IMR-90 (cell line): ENCODE data around the gene NFAT5. TPM values are rescaled to one million over a fixed set of nuclear protein-coding genes. Genes with fewer than 3 reads are reported as not detected.

Experiments used
- ATAC-seq: fragments of 200-7000 bp; cut with Tn5 transposase; 2 replicates; pipeline ENCODE4 v1.9.1; 2020; ENCODE audit warnings: low read depth, mild to moderate bottlenecking, moderate library complexity
- BruUV-seq: library from RNA; stranded (reverse); fragments of 400-500 nt; replicated peaks from 2 replicates; lab custom pipeline; 2021; lab: Mats Ljungman, UMichigan
- CTCF ChIA-PET: fragments of 300-600 bp; formaldehyde crosslinking; extraction: SDS; loops from one replicate; lab custom pipeline; 2021; ENCODE audit warnings: antibody characterized with exemption; lab: Yijun Ruan, JAX
- POLR2A ChIA-PET: fragments of 300-600 bp; sonication (Branson Sonifier 250); formaldehyde crosslinking; loops from one replicate; lab custom pipeline; 2022; ENCODE audit warnings: antibody characterized with exemption; ENCODE audit not compliant: unreplicated experiment; lab: Charles Lee
- DNase-seq: peaks from one replicate; pipeline ENCODE4 v3.0.0; 2013
- H2AFZ ChIP-seq: replicated peaks from 2 replicates; pipeline ENCODE3; 2013; ENCODE audit warnings: low read length, mild to moderate bottlenecking; ENCODE audit not compliant: poor library complexity
- H2AK5ac ChIP-seq: 2 replicates; pipeline ENCODE4 v1.6.1; 2013; ENCODE audit warnings: low read depth, low read length, inconsistent platforms
- H2AK9ac ChIP-seq: replicated peaks from 2 replicates; pipeline ENCODE3; 2013; ENCODE audit warnings: mild to moderate bottlenecking, low read depth, low read length, moderate library complexity; ENCODE audit not compliant: poor library complexity
- H2BK120ac ChIP-seq: 2 replicates; pipeline ENCODE4 v1.6.1; 2013; ENCODE audit warnings: low read depth, low read length, inconsistent platforms
- H2BK15ac ChIP-seq: 3 replicates; pipeline ENCODE4 v1.6.1; 2013; ENCODE audit warnings: low read depth, low read length, inconsistent platforms
- H2BK20ac ChIP-seq: 2 replicates; pipeline ENCODE4 v1.6.1; 2013; ENCODE audit warnings: low read depth, mild to moderate bottlenecking, inconsistent platforms, low read length, moderate library complexity
- H2BK5ac ChIP-seq: 2 replicates; pipeline ENCODE4 v1.6.1; 2013; ENCODE audit warnings: mild to moderate bottlenecking, low read depth, low read length, inconsistent platforms; ENCODE audit not compliant: poor library complexity, severe bottlenecking
- H3K14ac ChIP-seq: replicated peaks from 2 replicates; pipeline ENCODE4 v1.6.1; 2013; ENCODE audit warnings: low read depth, low read length, inconsistent platforms
- H3K18ac ChIP-seq: 2 replicates; pipeline ENCODE4 v1.6.1; 2013; ENCODE audit warnings: low read depth, low read length, control low read depth
- H3K23ac ChIP-seq: 2 replicates; pipeline ENCODE4 v1.6.1; 2013; ENCODE audit warnings: low read depth, low read length, inconsistent platforms
- H3K27ac ChIP-seq: 2 replicates; pipeline ENCODE4 v1.5.1; 2013; ENCODE audit warnings: mild to moderate bottlenecking, control low read depth, low read length; ENCODE audit not compliant: insufficient read depth
- H3K27me3 ChIP-seq: 2 replicates; pipeline ENCODE4 v1.6.1; 2013; ENCODE audit warnings: low read length; ENCODE audit not compliant: control insufficient read depth, insufficient read depth
- H3K36me3 ChIP-seq: 2 replicates; pipeline ENCODE4 v1.6.1; 2013; ENCODE audit warnings: low read length, mixed read lengths; ENCODE audit not compliant: control insufficient read depth, insufficient read depth
- H3K4ac ChIP-seq: 2 replicates; pipeline ENCODE4 v1.6.1; 2013; ENCODE audit warnings: low read depth, low read length, inconsistent platforms
- H3K4me1 ChIP-seq: 2 replicates; pipeline ENCODE4 v1.6.1; 2013; ENCODE audit warnings: low read length, mixed read lengths; ENCODE audit not compliant: control insufficient read depth, insufficient read depth
- H3K4me2 ChIP-seq: 2 replicates; pipeline ENCODE4 v1.6.1; 2013; ENCODE audit warnings: low read depth, mild to moderate bottlenecking, control low read depth, low read length, moderate library complexity
- H3K4me3 ChIP-seq: 2 replicates; pipeline ENCODE4 v1.5.1; 2013; ENCODE audit warnings: low read depth, mild to moderate bottlenecking, control low read depth, low read length, moderate library complexity; ENCODE audit not compliant: insufficient read depth
- H3K56ac ChIP-seq: 2 replicates; pipeline ENCODE4 v1.6.1; 2013; ENCODE audit warnings: low read length, inconsistent platforms; ENCODE audit not compliant: insufficient read depth; ENCODE audit errors: extremely low read depth
- H3K79me1 ChIP-seq, 2 experiments: 2 replicates each; pipeline ENCODE4 v1.6.1; 2013; ENCODE audit warnings: low read length in 2 of 2, inconsistent platforms in 1 of 2, low read depth in 1 of 2
- H3K9ac ChIP-seq: 2 replicates; pipeline ENCODE4 v1.6.1; 2013; ENCODE audit warnings: low read depth, low read length, control low read depth
- H3K9me1 ChIP-seq: 2 replicates; pipeline ENCODE4 v1.6.1; 2013; ENCODE audit warnings: low read length, inconsistent platforms; ENCODE audit not compliant: insufficient read depth
- H3K9me3 ChIP-seq: 2 replicates; pipeline ENCODE4 v1.6.1; 2013; ENCODE audit warnings: low read length; ENCODE audit not compliant: control insufficient read depth, insufficient read depth
- H4K20me1 ChIP-seq: 2 replicates; pipeline ENCODE4 v1.6.1; 2013; ENCODE audit warnings: low read length, inconsistent platforms; ENCODE audit not compliant: insufficient read depth
- H4K5ac ChIP-seq: 2 replicates; pipeline ENCODE4 v1.6.1; 2013; ENCODE audit warnings: mild to moderate bottlenecking, low read depth, low read length, control low read depth
- H4K8ac ChIP-seq, 2 experiments: 2 replicates each; pipeline ENCODE4 v1.6.1; 2013; ENCODE audit warnings: low read depth in 2 of 2, low read length in 2 of 2, control low read depth in 1 of 2, inconsistent platforms in 1 of 2
- H4K91ac ChIP-seq: 2 replicates; pipeline ENCODE4 v1.6.1; 2013; ENCODE audit warnings: low read depth, low read length, inconsistent platforms; ENCODE audit not compliant: insufficient read depth
- BHLHE40 ChIP-seq: fragments of 150-350 bp; IDR thresholded peaks from 2 replicates; pipeline ENCODE4 v1.6.1; 2016; ENCODE audit warnings: mild to moderate bottlenecking, low read depth, low read length
- CEBPB ChIP-seq: IDR thresholded peaks from 2 replicates; pipeline ENCODE4 v1.6.1; 2012; ENCODE audit warnings: low read depth, low read length, improper control_type of control experiment
- RCOR1 ChIP-seq: IDR thresholded peaks from 2 replicates; pipeline ENCODE4 v1.6.1; 2012; ENCODE audit warnings: mild to moderate bottlenecking, low read length, improper control_type of control experiment; ENCODE audit not compliant: insufficient replicate concordance
- SMC3 ChIP-seq: fragments of 150-350 bp; IDR thresholded peaks from 2 replicates; pipeline ENCODE4 v1.6.1; 2016; ENCODE audit warnings: low read depth, mild to moderate bottlenecking, antibody characterized with exemption, low read length, moderate library complexity
- dilution Hi-C: fragments of 300-500 bp; cut with HindIII; formaldehyde crosslinking; loops from one replicate; pipeline ENCODE4 v1.14.3; 2018; ENCODE audit warnings: low sequenced_read_pairs; ENCODE audit not compliant: unreplicated experiment
- in situ Hi-C: fragments of 300-500 bp; cut with MboI; formaldehyde crosslinking; loops from 3 replicates; pipeline ENCODE4 v1.14.3; 2019; ENCODE audit warnings: low sequenced_read_pairs, inconsistent platforms, mixed read lengths
- intact Hi-C: fragments of 100-400 bp; cut with micrococcal nuclease; formaldehyde crosslinking; loops from 2 replicates; pipeline ENCODE4 v1.10.0; 2022
- polyA plus RNA-seq, 3 experiments: library from polyadenylated mRNA; depleted of rRNA; stranded (reverse); fragments of >200 nt; gene quantifications; 2 replicates each; pipeline ENCODE4 v1.2.3, GENCODE V29; 2012; ENCODE audit warnings: low replicate concordance in 1 of 3
- total RNA-seq: library from RNA; depleted of rRNA; stranded (reverse); fragments of >200 nt; gene quantifications from 2 replicates; pipeline ENCODE4 v1.2.3, GENCODE V29; 2012

NFAT5 gene
- total and polyA plus RNA-seq, 2 of the 4 experiments (the other 2 are of a cell fraction), result 10.9 to 20.1 TPM

DNA sequence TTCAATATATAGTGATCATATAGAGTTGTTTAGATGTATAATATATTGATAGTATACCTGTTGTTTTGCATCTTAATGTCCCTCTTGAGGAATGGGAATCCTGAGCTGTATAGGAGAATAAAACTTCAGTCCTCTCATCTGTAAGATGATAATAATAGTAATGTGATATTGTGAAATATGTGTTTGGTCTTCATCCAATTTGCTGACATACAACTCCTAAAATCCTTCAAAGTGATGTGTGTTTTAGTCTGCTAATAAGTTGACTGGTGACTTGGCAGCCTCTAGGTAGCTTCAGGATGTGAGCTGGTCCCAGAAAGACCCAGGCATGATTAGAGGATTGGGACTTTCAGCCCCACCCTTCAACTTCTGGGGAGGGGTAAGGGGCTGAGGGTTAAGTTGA is 22.8 kb upstream of the NFAT5 start:
- no peak overlapping the region for H2BK20ac ChIP-seq
- no peak overlapping the region for H3K4me2 ChIP-seq
- in situ Hi-C loops, result no loop called here
- no peak overlapping the region for H3K27ac ChIP-seq
- no peak overlapping the region for H2AK5ac ChIP-seq
- peaks cover 3% of the 10 kb centered on the region for H3K4me1 ChIP-seq
- dilution Hi-C loops, result no loop called here
- no peak overlapping the region for H3K18ac ChIP-seq
- H2BK15ac ChIP-seq, result no peak overlapping the region
- H3K36me3 ChIP-seq, result no peaks in the 10 kb centered on the region
- H4K20me1 ChIP-seq, result no peaks in the 10 kb centered on the region
- no peak overlapping the region for H2AFZ ChIP-seq
- 0 out of 4 replicates have a peak overlapping the region, but pooled peaks of 1 of the 2 experiments have one; percentile 9 for H4K8ac ChIP-seq
- no peak overlapping the region for H4K91ac ChIP-seq
- ATAC-seq (no peak), DNase-seq (peak; percentile 40)
- H3K27me3 ChIP-seq, result no peaks in the 10 kb centered on the region
- ChIA-PET POLR2A (no interaction called here), CTCF (no interaction called here)
- H3K9me3 ChIP-seq, result no peaks in the 10 kb centered on the region
- H3K56ac ChIP-seq, result no peak overlapping the region
- H4K5ac ChIP-seq, result no peak overlapping the region
- H3K9ac ChIP-seq, result no peak overlapping the region
- no peaks in the 10 kb centered on the region for H3K79me1 ChIP-seq
- no peak overlapping the region for H3K4me3 ChIP-seq
- no peak overlapping the region for H2AK9ac ChIP-seq
- H2BK5ac ChIP-seq, result no peak overlapping the region
- H3K23ac ChIP-seq, result no peak overlapping the region; the same call in 1 of the 2 replicates
- intact Hi-C loops, result no loop called here
- H2BK120ac ChIP-seq, result no peak overlapping the region
- TF ChIP-seq SMC3, result no peak
- TF ChIP-seq CEBPB, result peak; percentile 77
- no peak for TF ChIP-seq BHLHE40
- TF ChIP-seq RCOR1, result no peak
- no peak overlapping the region for H3K4ac ChIP-seq
- BruUV-seq, result no TSS peak
- H3K9me1 ChIP-seq, result no peaks in the 10 kb centered on the region; the same call in 1 of the 2 replicates
- H3K14ac ChIP-seq, result no peak overlapping the region
